GM19463 (cell line): ENCODE data around the gene ARMC2.
"Not testable (repeated sequence)": the region's sequence is repeated elsewhere in the genome, so short reads cannot be mapped to it uniquely, and the experiment has no call there.

Source experiments
- ATAC-seq: cut with Tn5 transposase; IDR thresholded peaks from one replicate; pipeline ENCODE4 v1.9.1; 2021; ENCODE audit warnings: mild to moderate bottlenecking, moderate library complexity; ENCODE audit not compliant: unreplicated experiment

Gene ARMC2

GRCh38 chr6:108951351-108951953, 103.2 kb downstream of the ARMC2 start:
- no peak for ATAC-seq

- ATAC-seq: no peak
Measured at GRCh38 chr6:108952776-108953486, 104.7 kb downstream of the ARMC2 start.

GRCh38 chr6:108953681-108954080, 105.5 kb downstream of the ARMC2 start:
- ATAC-seq: no peak

- ATAC-seq: no peak
Measured at GRCh38 chr6:108955329-108955949, 107.2 kb downstream of the ARMC2 start.

- ATAC-seq: no peak
Measured at GRCh38 chr6:108957221-108957620, 109.0 kb downstream of the ARMC2 start.

- no peak for ATAC-seq
Measured at GRCh38 chr6:108958900-108959770, 110.9 kb downstream of the ARMC2 start.

- ATAC-seq: no peak
Measured at GRCh38 chr6:108959972-108960582, 111.9 kb downstream of the ARMC2 start.

GRCh38 chr6:108960601-108961000, 112.4 kb downstream of the ARMC2 start:
- ATAC-seq: no peak

GRCh38 chr6:108961077-108961476, 112.9 kb downstream of the ARMC2 start:
- ATAC-seq: no peak

- ATAC-seq: no peak
Measured at GRCh38 chr6:108961985-108962384, 113.8 kb downstream of the ARMC2 start.

GRCh38 chr6:108966251-108966650, 118.0 kb downstream of the ARMC2 start:
- ATAC-seq: no peak

- no peak for ATAC-seq
Measured at GRCh38 chr6:108966855-108967755, 118.9 kb downstream of the ARMC2 start.

GRCh38 chr6:108968325-108969316, 120.4 kb downstream of the ARMC2 start:
- ATAC-seq: no peak

- ATAC-seq: no peak
Measured at GRCh38 chr6:108969776-108970175, 121.6 kb downstream of the ARMC2 start.

- ATAC-seq: no peak
Measured at GRCh38 chr6:108974201-108974600, 126.0 kb downstream of the ARMC2 start.

GRCh38 chr6:108978638-108979037, 130.4 kb downstream of the ARMC2 start:
- not testable (repeated sequence) for ATAC-seq

GRCh38 chr6:108982154-108983113, 134.2 kb downstream of the ARMC2 start:
- no peak for ATAC-seq
